GM12873 (cell line): ENCODE results near the gene ZP4.

Experiments
- TF ChIP-seq, protein P1 (sequence below): IDR thresholded peaks from 2 replicates; pipeline ENCODE4 v1.5.1; 2012; ENCODE audit warnings: low read depth, mild to moderate bottlenecking, moderate library complexity, low read length, control low read depth; ENCODE audit not compliant: insufficient read depth; ENCODE audit errors: missing control alignments

Gene ZP4

DNA sequence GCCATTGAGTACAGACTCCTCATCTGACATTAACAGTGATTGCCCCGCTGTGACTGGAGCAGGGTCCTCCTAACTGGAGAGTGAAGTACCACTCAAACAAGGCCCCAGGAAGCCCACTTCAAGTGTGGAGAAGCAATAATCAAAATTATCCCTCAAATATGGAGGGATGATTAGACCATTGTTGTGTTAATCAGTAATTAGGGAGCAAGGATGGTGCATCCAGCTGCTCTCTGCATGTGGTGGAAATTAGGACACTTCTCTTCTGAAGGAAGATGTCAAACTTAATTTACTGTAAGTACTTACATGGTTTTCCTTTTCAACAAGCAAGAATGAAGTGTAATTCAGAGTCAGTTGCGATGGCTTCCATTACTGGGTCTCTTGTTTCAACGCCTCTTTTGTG lies 3.4 kb upstream of the ZP4 start:
- TF ChIP-seq, protein P1, sequence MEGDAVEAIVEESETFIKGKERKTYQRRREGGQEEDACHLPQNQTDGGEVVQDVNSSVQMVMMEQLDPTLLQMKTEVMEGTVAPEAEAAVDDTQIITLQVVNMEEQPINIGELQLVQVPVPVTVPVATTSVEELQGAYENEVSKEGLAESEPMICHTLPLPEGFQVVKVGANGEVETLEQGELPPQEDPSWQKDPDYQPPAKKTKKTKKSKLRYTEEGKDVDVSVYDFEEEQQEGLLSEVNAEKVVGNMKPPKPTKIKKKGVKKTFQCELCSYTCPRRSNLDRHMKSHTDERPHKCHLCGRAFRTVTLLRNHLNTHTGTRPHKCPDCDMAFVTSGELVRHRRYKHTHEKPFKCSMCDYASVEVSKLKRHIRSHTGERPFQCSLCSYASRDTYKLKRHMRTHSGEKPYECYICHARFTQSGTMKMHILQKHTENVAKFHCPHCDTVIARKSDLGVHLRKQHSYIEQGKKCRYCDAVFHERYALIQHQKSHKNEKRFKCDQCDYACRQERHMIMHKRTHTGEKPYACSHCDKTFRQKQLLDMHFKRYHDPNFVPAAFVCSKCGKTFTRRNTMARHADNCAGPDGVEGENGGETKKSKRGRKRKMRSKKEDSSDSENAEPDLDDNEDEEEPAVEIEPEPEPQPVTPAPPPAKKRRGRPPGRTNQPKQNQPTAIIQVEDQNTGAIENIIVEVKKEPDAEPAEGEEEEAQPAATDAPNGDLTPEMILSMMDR = no peak

DNA sequence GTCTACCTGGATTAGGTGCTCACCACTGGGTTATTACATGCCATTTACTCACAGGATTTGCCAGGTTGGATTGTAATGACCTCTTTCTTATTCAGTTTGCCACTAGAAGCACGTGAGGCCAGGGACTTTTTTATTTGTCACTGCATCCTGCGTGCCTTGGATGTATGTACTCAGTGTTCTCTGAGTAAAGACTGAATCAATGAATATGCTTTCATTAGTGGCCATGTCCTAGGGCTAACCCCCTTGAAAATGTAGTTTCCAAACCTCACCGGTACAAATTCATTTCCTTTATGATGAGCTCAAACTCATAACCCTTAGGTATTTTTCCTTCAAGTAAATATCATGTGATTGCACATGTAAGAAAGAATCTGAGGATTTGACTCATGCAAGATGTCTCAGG lies 1.3 kb upstream of the ZP4 start:
- TF ChIP-seq, protein P1 = no peak

GRCh38 chr1:237891266-237891665 lies 544 bp upstream of the ZP4 start:
- TF ChIP-seq, protein P1 = no peak

- TF ChIP-seq, protein P1 = no peak
Measured at GRCh38 chr1:237890416-237890815, 306 bp downstream of the ZP4 start.

DNA sequence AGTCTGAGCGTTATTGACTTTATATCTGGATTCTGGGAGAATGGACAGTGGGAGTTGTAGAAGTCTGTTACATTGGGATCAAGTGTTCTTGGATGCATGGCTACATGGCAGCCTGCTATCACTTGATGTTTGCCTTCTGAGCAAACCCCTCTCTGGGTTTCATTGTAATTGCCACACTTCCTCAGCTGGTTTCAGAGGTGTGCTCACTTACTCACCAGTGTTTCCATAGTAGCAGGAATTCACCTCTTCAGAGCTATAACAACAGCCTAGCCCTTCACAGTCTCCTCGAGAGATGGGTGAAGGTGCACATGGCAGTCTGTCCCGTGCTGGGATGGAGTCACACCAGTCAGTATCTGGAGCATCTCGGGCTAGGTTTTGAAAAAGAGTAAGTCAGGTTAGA lies 2.6 kb downstream of the ZP4 start:
- TF ChIP-seq, protein P1 = no peak

- TF ChIP-seq, protein P1 = no peak
Measured at GRCh38 chr1:237887542-237887941, 3.2 kb downstream of the ZP4 start.

- TF ChIP-seq, protein P1 = no peak
Measured at GRCh38 chr1:237884237-237884636, 6.5 kb downstream of the ZP4 start.

DNA sequence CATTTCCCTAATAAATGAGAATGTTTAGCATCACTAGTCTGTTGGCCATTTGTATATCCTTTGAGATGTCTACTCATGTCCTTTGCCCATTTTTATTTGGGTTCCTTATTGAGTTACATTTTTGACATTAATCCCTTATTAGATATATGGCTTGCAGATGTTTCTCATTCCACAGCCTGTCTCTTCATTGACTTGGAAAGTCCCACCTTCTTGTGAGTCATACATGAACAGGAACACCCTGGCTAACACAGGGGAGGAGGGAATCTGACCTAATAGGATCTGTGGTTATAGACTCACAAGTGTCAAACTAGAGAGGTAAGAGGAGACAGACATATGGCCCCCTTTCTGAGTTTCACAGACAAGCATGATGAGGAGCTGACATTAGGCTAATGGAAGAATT lies 11.5 kb downstream of the ZP4 start:
- TF ChIP-seq, protein P1 = no peak
